PC-9 (cell line): Measurements from ENCODE around the gene NMNAT2.

Source experiments
- CTCF ChIP-seq: fragments of 200-600 bp; sonication (generic); conservative IDR thresholded peaks from 2 replicates; pipeline ENCODE4 v1.6.1; 2017; ENCODE audit warnings: mixed run types, antibody characterized with exemption, mild to moderate bottlenecking, moderate library complexity
- EZH2 ChIP-seq: fragments of 200-600 bp; sonication (generic); IDR thresholded peaks from 2 replicates; pipeline ENCODE4 v1.8.0; 2017; ENCODE audit warnings: antibody characterized with exemption, low read depth

GRCh38 chr1:183234660-183235476, 183.3 kb downstream of the NMNAT2 start:
- TF ChIP-seq EZH2 (no peak), CTCF (peak; percentile 77)
